Stimulated activated naive B cell treated with anti-CD40 and anti-IgM and Interleukin-4, amounts not matched to agents 10 μg/mL and 1 μg/mL and 100 μg/mL, for 72 hours (primary cell): ENCODE measurements around the gene TOGARAM2.
"Not testable (repeated sequence)": the region's sequence is repeated elsewhere in the genome, so short reads cannot be mapped to it uniquely, and the experiment has no call there.

Source experiments
- ATAC-seq, 2 donors: fragments of 150-1000 bp; cut with Tn5 transposase; replicated peaks; 2 replicates each; pipeline ENCODE4 v1.10.0; 2021; ENCODE audit warnings: moderate library complexity in 1 of 2
- DNase-seq: peaks from one replicate; pipeline ENCODE4 v3.0.0; 2021
- H3K27ac Mint-ChIP-seq: one replicate; pipeline ENCODE4 v1.8.0; 2022; ENCODE audit warnings: mild to moderate bottlenecking, mixed read lengths
- H3K27me3 Mint-ChIP-seq, 2 donors: one replicate each; pipeline ENCODE4 v1.8.0; 2022; ENCODE audit warnings: mixed read lengths in 2 of 2
- H3K36me3 Mint-ChIP-seq, 2 donors: one replicate each; pipeline ENCODE4 v1.8.0; 2022; ENCODE audit warnings: mixed read lengths in 2 of 2, mild to moderate bottlenecking in 1 of 2
- H3K4me1 Mint-ChIP-seq, 2 donors: one replicate each; pipeline ENCODE4 v1.8.0; 2022; ENCODE audit warnings: mixed read lengths in 2 of 2, mild to moderate bottlenecking in 1 of 2
- H3K4me3 Mint-ChIP-seq, 2 donors: one replicate each; pipeline ENCODE4 v1.8.0; 2022; ENCODE audit warnings: mild to moderate bottlenecking in 2 of 2, mixed read lengths in 2 of 2, moderate library complexity in 1 of 2
- H3K9me3 Mint-ChIP-seq, 2 donors: one replicate each; pipeline ENCODE4 v1.8.0; 2022; ENCODE audit warnings: mixed read lengths in 2 of 2, mild to moderate bottlenecking in 1 of 2

Gene TOGARAM2

DNA sequence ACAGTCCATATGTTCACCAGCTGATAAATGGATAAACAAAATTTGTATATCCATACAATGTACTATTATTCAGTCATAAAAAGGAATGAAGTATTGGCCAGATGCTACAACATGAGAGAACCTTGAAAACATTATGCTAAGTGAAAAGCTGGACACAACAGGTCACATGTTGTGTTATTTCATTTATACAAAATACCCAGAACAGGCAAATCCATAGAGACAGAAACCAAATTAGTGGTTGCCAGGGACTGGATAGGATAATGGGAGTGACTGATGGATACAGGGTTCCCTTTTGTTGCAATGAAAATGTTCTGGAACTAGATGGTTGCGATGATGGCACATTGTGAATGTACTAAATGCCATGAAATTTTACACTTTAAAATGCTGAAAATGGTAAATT, 103.5 kb downstream of the TOGARAM2 start:
- H3K4me3 Mint-ChIP-seq, result no peak overlapping the region
- peaks cover 5 to 20% of the 10 kb centered on the region in 2 donors for H3K27me3 Mint-ChIP-seq
- H3K27ac Mint-ChIP-seq, result no peak overlapping the region
- DNase-seq, result no peak
- H3K36me3 Mint-ChIP-seq, result peaks cover 0 to 4% of the 10 kb centered on the region in 2 donors
- no peak for ATAC-seq
- no peaks in the 10 kb centered on the region for H3K4me1 Mint-ChIP-seq
- H3K9me3 Mint-ChIP-seq, result peaks cover 3 to 4% of the 10 kb centered on the region in 2 donors

DNA sequence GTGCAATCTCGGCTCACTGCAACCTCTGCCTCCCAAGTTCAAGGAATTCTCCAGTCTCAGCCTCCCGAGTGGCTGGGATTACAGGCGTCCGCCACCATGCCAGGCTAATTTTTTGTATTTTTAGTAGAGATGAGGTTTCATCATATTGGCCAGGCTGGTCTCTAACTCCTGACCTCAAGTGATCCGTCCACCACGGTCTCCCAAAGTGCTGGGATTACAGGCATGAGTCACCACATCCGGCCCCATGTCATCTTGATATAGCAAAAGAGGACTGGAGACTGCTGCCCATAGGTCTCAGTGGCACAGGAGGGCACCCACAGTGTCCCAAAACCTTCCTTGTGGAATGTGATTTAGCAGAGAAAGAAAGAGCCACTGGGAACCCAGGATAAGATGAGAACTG, 109.2 kb downstream of the TOGARAM2 start:
- H3K27me3 Mint-ChIP-seq, result peaks cover 15 to 32% of the 10 kb centered on the region in 2 donors
- ATAC-seq, H3K4me3 Mint-ChIP-seq, H3K36me3 Mint-ChIP-seq, H3K27ac Mint-ChIP-seq, H3K4me1 Mint-ChIP-seq, DNase-seq, H3K9me3 Mint-ChIP-seq: not testable (repeated sequence)

GRCh38 chr2:29096969-29097368, 115.9 kb downstream of the TOGARAM2 start:
- DNase-seq (no peak), ATAC-seq (no peak)
- Mint-ChIP-seq H3K9me3 (no peaks in the 10 kb centered on the region), H3K4me1 (no peaks in the 10 kb centered on the region), H3K4me3 (no peak overlapping the region), H3K27ac (no peak overlapping the region), H3K27me3 (peaks cover 0 to 5% of the 10 kb centered on the region in 2 donors), H3K36me3 (no peaks in the 10 kb centered on the region)

GRCh38 chr2:29097569-29097968, 116.5 kb downstream of the TOGARAM2 start:
- H3K36me3 Mint-ChIP-seq, result no peaks in the 10 kb centered on the region
- ATAC-seq, result no peak

DNA sequence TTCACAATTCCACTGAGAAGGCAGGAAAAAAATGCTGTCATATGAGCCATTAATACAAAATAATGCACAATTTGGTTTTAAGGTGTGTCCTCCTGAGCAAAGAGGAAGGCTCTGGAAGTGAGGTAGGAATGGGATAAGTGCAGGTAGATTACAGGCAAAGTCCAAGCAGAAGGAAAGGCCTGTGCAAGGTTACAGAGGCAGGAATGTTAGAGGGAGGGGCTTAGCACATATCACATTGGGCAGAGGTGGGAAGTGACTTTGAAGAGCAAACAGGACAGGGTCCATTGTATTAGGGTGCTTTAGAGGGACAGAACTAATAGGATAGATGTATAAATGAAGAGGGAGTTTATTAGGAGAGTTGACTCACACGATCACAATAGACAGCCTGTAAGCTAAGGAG, 119.5 kb downstream of the TOGARAM2 start:
- no peaks in the 10 kb centered on the region for H3K9me3 Mint-ChIP-seq
- DNase-seq (no peak), ATAC-seq (no peak)
- H3K4me3 Mint-ChIP-seq, result no peak overlapping the region
- peaks cover 0 to 5% of the 10 kb centered on the region in 2 donors for H3K27me3 Mint-ChIP-seq
- H3K4me1 Mint-ChIP-seq, result no peaks in the 10 kb centered on the region
- H3K36me3 Mint-ChIP-seq, result no peaks in the 10 kb centered on the region
- H3K27ac Mint-ChIP-seq, result no peak overlapping the region

More at GRCh38 chr2:29097569-29097968, 116.5 kb downstream of the TOGARAM2 start:
- no peak overlapping the region for H3K27ac Mint-ChIP-seq
- no peaks in the 10 kb centered on the region for H3K4me1 Mint-ChIP-seq
- no peak overlapping the region for H3K4me3 Mint-ChIP-seq
- no peaks in the 10 kb centered on the region for H3K9me3 Mint-ChIP-seq
- peaks cover 0 to 5% of the 10 kb centered on the region in 2 donors for H3K27me3 Mint-ChIP-seq
- DNase-seq, result no peak
